NCI-H748 (cell line): ENCODE measurements around the gene SNX10.
A peak's percentile ranks its signal among the peaks of the same experiment; 100 is the strongest.

Source experiments
- DNase-seq: peaks from one replicate; lab custom pipeline; 2025; ENCODE audit not compliant: unreplicated experiment; lab: John Stamatoyannopoulos, UW

SNX10 gene

GRCh38 chr7:26332698-26333097 lies 41.0 kb downstream of the SNX10 start:
- no peak for DNase-seq

DNA sequence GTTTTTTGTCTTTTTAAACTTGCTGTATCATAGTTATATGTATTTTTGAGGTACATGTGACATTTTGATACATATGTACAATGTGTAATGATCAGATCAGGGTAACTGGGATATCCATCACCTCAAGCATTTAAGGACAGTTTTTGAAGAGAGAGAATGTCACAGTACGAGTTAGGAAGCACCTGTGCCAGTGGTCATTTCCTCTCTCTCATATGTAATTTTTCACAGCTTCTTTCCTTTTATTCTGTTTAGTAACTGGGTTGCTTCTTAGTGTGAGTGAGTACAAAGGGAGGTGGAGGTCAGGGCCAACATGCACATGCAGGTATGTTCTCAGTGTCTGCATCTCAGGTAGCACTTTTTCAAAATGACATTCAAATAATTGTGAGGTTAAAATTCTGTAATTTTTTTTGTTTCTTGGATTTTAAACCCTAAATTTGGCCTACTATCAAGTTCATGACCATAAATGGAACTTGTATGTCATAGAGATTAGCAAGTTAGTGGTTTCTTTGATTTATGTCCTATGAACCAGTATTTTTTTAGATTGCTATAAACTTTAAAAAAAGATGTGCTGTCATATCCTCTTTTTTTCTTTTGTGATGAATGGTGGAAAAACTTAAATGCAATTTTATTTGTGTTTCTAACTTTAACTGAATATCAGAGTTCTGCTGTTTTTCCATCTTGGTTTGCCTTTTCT lies 42.7 kb downstream of the SNX10 start:
- DNase-seq = no peak

DNA sequence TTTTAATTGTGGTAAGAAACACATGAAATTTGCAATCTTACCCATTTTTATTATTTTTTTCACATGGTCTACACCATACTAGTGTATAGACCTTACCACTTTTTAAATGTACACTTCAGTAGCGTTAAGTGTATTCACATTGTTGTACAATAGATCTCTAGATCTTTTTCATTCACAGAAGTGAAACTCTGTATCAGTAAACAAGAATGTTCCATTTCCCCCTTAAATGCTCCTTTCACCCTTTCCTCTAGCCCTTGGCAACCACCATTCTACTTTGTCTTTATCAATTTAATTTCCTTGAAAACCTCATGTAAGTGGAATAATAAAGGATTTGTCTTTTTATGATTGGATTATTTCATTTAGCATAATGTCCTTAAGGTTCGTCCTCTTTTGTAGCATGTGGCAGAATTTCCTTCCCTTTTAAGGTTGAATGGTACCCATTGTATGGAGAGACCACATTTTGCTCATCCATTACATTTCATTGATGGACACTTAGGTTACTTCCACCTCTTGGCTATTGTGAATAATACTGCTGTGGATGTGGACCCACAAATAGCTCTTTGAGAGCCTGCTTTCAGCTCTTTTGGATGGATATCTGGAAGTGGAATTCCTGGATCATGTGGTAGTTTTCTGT lies 45.7 kb downstream of the SNX10 start:
- no peak for DNase-seq

DNA sequence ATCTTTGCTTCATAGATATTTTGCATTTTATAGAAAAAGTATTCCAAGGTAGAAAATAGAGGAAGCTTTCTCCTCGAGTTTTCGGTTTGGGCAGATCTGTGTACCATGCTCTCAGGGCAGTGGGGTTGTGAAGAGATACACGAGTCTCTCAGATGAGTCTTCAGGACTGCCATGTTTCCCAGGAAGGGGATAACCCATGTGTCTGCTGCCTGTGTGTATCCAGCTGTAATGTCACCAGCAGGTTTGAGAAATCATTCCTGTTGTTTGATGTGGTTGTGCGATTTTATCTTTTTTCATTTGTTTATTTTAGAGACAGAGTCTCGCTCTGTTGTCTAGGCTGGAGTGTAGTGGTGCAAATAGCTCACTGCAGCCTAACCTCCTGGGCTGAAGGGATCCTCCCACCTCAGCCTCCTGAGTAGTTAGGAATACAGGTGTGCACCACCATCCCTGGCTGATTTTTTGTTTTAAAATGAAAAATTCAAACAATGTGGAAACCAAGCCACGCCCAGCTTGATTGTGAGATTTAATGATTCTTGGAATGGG lies 48.9 kb downstream of the SNX10 start:
- no peak for DNase-seq

- no peak for DNase-seq
Measured at GRCh38 chr7:26343320-26343832, 51.7 kb downstream of the SNX10 start.

DNA sequence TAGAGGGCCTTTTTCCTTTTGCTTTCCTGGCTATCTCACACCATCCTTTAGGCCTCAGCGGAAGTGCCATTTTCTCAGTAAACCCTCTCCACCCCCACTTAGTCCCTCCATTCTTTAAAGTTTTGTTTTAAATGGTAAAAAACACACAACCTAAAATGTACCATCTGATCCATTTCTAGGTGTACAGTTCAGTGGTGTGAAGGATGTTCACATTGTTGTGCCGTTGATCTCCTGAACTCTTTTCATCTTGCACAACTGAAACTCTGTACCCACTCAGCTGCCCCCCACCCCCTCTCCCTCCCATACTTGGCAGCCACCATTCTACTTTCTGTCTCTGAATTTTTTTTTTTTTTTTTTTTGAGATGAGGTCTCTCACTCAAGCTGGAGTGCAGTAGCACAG lies 52.2 kb downstream of the SNX10 start:
- DNase-seq = no peak

DNA sequence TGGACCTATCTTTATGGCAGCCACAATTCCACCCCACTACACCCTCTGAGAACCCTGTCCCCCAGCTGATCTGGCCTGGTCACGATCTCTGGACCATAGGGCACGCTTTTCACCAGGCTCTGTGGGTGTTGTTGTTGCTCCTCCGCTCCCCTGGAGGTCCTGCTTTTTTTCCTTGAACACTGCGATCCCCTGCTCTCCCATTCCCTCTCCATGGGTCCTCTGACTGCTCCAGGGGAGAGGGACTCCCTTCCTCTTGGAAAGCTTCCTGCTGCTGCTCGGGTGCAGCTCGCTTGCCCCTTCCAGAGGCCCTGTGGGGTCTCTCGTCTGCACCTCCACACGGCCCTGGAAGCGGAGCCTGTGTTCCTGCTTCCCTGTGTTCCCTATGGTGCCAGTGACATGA lies 53.5 kb downstream of the SNX10 start:
- no peak for DNase-seq

DNA sequence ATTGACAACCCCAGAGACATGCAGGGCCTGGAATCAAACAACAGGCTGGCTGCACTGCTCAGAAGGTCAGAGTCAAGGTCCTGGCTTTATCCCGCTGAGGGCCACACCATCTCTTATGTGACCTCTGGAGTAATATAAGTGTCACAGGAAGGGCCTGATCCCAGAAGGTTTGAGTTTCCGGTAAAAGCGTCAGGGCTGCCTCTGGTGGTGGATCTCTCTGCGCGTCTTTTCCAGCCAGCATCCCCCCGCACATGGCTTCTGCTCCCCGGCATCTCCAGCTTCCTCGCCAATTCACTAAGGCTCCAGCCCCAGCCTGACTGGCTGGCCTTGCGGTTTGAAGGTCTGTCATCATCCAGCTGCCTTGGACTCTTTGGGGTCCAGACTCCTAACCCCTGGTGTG lies 54.2 kb downstream of the SNX10 start:
- DNase-seq = no peak

DNA sequence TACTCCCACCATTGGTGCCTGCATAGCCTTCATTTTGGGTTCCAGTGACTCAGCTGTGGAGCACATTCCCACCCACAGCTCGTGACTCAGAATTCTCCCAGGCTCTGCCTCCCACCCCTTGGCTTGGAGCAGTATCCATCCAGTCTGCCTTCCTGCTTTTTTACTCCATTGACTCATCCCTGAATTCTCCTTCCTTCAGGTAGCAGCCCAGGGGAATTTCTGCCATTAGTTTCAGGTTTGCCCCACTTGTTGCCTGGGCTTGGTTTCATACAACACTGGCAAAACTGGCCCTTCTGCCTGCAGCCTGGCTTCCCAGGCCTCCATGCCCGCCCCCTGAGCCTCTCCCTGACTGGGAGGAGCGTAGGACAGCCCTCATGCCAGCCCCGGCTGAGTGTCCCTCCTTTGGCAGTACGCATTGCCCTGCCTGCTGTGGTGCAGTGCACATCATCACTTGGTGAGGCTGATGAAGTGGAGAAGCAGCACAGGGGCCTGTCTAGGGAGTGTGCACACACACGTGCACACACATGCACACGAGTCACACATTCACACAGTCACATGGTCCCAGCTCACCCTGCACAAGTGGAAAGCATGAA lies 55.0 kb downstream of the SNX10 start:
- no peak for DNase-seq

DNA sequence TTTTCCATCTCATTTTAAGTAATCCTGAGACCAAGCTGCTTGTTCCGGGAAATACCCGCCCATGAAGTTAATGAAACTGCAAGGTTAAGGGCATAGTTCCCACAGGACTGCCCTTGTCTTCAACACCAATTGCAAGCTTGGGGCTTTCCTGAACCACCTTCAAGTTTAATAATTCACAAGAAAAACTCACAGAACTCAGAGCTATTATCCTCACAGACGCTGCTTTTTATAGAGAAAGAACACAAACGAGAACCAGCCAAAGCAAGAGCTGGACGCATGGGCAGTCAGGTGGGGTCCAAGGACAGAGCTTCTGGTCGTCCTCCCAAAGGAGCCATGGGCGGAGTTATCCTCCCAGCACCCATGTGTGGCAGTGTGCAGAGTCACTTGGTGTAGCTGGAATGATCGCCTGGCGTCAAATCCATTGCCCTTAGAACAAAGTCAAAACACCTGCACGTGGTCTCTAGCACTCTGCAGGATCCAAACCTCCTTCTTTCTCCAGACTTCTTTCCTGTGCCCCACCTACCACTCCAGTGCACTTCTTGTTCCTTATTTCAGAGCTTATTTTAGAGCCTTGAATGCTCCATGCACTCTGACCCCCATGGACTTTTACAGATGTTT lies 56.7 kb downstream of the SNX10 start:
- no peak for DNase-seq

DNA sequence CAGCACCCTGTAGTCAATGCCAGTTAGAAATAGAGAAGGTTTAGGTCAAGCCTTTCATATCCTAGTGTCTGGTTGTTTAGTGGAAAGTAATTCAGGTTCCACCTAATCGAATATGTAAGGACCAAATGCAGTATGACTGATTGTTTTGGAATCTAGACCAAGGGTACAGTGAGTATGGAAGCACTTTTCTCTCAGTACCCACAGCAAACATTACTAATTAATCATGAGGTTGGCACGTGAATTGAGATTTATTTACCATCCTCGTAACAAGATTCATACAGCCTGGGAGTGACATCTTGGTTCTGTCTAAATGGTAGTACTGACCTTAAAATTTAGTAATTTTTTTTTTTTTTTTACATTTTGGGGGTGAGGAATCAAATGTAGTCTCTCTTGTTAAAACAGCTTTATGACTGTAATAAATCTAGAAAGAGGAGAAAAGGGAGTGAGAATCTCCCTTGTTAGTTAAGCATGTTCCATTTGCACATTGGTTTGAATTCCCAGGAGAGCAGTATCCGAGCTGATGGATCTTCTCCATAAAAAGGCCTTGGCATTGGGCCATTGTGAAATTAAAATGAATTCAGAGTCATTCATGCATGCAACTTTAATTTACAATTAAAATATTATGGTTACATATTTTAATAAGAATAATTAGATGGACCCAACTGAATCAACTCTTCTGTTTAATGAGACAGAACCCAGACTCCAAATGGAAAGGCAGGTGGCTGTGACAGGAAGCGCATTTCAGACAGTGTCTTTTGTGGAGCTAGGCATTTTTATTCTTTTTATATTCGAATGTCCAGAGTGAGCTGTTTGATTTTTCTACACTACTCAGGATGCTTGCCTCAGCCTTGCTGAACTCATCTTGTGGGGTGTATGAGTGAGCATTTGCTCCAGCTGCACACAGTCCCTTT lies 57.6 kb downstream of the SNX10 start:
- DNase-seq = peak; percentile 78

DNA sequence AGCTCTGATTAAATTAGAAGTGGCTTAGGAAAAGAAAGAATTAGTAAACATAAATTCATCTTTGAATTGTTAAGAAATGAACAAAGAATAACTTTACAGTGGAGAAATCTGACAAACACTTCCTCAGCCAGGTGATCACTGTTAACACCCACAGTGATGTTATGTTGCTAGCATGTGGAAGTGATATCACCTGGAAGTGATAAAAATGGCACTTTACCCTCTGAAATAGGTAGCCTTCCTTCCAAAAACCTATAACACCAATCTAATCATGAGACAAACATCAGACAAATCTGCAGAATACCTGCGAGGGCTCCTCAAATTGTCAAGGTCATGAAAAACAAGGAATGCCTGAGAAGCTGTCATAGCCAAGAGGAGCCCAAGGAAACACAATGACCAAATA lies 59.5 kb downstream of the SNX10 start:
- no peak for DNase-seq

DNA sequence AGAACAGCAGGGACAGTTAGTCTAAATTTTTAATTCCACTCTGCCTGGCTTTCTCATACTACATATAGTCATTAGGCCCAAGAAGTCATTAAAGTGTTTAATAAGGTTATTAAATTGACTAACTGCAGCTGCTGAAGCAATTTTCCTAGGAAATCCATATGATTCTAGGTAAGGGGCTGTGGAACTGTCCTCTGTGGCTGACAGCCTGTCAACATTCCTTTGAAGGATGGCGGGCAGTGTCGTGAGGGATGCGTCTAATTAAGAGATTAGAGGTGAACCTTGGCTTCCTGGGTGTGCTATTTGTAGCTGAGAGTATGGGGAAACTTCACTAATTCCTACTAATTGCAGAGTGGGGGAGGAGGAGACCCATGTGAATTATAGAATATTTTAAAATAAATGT lies 64.6 kb downstream of the SNX10 start:
- DNase-seq = no peak

- DNase-seq = no peak
Measured at GRCh38 chr7:26356929-26357798, 65.5 kb downstream of the SNX10 start.

DNA sequence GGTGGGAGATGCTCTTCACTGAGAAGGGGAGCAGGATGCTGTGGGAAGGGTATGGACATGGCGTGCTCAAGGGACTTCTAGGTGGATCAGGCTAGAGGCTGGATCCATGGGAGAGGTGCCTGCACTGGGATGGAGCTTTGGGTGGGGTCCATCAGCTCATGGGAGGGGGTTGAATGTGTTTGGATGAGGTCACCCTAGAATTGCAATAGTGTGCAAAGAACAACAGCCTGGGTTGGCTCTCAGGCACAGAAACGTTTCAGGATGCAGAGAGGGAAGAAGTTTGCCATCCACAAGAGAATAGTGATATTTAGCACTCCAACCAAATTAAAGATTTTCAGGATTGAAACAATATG lies 66.1 kb downstream of the SNX10 start:
- DNase-seq = no peak

- DNase-seq = no peak
Measured at GRCh38 chr7:26360650-26361049, 69.0 kb downstream of the SNX10 start.

DNA sequence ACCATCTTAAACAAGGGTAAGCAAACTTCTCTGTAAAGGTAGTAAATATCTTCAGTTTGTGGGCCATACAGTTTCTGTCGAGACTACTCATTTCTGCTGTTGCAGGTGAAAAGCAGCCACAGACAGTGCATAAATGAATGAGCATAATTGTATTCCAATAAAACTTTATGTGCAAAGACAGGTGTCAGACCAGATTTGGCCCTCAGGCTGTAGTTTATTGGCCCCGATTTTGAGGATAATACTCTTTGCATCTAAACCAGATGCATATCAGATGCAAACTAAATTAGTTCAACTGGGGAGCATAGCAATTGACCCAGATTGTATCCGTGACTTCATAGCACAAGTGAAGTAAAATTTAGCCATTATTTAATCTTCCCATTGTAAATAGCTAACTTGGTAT lies 70.0 kb downstream of the SNX10 start:
- DNase-seq = no peak

DNA sequence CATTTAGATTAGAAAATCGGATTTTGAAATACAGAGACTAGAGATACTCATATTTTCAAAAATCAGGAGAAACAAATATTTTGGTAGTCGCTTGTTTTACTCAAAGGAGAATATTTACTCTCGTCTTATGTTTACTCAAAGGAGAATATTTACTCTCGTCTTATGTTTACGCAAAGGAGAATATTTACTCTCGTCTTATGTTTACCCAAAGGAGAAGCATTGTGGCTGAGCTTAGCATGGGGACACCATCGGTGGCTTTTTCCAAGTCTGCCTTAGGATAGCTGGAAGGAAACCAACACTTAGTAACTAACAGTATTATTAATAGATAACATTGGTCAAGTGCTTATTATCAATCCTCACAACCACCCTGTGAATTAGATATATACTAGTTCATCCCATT lies 71.8 kb downstream of the SNX10 start:
- DNase-seq = no peak

DNA sequence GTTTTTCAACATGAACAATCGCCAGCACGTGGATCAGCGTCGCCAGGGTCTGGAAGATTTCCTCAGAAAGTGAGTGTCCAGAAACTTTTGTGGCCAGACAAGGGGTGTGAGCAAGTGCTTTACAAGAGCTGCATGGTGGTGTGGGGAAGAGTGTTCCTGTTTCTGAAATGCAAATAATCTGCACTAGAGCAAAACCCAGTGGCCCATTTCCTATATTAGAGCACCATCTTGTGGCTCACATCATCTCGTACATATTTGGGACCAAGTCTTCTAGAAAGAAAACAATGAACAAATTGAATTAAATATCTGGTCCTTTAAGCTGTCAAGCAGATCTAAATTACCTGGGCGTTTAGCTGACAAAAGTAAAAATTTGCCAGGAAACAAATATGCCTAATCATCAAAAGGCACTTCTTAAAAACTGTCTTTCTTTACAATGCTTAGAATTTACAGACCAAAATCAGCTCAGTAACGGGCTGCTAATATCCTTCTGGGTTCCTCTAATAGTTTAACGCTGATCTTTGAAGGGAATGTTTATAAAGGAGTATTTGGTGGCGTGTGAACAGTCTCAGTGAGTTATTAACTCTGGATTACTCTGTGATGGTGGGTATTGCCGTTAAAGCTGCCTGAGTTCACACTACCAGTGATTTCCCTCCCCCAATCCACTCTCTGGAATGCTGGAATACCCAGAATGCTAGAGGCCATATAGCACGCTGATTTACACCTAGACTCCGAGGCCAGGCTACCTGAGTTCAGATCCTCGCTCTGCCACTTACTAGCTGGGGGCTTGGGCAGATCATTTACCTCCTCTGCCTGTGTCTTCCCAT lies 73.6 kb downstream of the SNX10 start:
- peak; percentile 80 for DNase-seq
